GM18507 (cell line): ENCODE results near the gene WNT7B.

Experiments
- DNase-seq: peaks from one replicate; pipeline ENCODE4 v3.0.0; 2011; ENCODE audit warnings: low read depth; ENCODE audit not compliant: insufficient read length; ENCODE audit errors: extremely low spot score
- FAIRE-seq: peaks from 2 replicates; lab custom pipeline; 2011; peaks lifted over from hg19 to GRCh38; lab: Jason Lieb, UNC

Gene WNT7B

DNA sequence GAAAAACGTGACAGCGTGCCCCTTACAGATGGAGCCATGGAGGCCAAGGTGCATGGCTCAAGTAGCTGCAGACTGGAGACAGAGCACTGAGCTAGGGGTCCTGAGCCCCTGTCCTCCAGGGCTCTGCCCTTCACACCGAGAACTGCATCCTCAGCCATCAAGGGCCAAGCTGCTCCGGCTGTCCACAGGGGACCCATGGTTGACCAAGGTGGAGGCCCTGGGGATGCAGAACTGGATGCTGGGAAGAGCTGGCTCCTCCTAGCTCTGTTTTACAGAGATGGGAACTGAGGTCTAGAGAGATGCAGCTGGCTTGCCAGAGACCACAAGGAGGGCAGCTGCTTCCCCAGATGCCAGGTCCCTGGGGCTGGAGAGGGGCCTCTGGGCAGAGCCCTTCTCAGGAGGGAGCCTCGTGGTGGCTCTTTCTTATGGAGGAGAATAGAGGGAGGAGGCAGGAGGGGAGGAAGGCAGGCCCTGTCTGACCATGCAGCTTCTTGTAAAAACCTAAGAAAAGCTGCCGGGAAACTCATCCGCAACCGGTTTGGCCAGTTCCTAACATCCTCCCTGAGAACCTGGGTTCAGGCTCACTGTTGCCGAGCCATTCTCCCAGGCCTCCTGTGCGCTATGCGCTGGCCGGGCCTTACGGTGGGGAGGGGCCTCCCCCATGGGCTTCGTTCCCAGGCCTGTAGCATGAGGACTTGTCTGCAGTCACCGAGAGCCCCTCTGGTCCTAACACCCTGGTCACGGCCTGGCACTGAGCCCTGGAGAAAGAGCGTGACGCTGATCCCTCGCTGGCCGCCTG is 80.6 kb downstream of the WNT7B start:
- FAIRE-seq = no peak
- no peak for DNase-seq

- no peak for DNase-seq
- no peak for FAIRE-seq
Observed at GRCh38 chr22:45895436-45896152, 81.4 kb downstream of the WNT7B start.

DNA sequence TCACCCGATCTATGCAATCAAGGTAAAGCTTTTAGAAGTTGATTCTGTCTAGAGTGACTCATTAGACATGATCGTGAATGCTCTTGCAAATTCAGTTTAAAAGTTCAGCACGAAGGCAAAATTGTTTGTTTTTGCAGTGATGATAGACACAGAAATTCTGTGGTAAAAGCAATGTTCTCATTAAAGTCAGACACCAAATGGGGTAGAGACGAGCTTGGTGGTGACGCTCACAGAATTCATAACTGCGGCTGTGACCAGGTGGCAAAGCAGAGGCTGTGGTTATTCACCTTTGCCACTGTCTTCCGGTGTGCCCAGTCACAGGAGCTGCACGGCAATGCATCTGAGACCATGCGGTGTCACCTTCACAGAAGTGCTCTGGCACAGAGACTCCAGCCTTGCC is 83.4 kb downstream of the WNT7B start:
- no peak for DNase-seq
- no peak for FAIRE-seq

DNA sequence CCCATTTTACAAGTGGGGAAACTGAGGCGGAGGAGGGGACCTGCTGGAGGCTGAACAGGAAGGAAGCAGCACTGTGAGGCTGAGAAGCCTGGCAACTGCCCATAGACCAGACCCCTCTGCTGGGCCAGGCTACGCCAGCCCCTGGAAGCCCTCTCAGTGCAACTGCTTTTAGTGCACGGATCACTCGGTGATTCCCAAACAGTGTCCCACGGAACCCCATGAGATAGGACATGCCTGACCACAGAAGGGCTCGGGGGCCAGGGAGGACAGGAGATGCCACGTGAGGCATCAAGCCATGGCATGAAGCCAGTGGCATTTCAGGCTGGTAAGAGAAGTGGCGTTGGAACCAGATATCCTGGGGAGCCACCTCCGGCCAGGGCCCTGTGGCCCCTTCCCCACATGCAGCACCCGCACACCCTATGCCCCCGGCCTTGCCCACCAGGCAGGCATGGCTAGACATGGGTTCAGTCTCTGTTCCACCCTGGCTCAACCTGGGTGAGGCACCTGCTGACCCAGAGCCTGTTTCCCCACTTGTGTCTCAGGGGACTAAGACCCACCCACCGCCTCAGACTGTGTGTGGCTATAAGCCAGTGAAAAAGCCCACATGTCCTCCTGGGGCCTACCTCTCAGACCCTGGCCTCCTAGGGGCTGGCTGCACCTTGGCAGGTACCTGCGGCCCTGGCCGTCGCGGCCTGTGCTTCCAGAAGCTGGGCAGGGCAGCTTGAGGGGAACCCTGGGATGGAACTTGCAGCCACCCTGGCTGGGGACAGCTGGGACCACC is 84.1 kb downstream of the WNT7B start:
- DNase-seq (no peak), FAIRE-seq (no peak)

DNA sequence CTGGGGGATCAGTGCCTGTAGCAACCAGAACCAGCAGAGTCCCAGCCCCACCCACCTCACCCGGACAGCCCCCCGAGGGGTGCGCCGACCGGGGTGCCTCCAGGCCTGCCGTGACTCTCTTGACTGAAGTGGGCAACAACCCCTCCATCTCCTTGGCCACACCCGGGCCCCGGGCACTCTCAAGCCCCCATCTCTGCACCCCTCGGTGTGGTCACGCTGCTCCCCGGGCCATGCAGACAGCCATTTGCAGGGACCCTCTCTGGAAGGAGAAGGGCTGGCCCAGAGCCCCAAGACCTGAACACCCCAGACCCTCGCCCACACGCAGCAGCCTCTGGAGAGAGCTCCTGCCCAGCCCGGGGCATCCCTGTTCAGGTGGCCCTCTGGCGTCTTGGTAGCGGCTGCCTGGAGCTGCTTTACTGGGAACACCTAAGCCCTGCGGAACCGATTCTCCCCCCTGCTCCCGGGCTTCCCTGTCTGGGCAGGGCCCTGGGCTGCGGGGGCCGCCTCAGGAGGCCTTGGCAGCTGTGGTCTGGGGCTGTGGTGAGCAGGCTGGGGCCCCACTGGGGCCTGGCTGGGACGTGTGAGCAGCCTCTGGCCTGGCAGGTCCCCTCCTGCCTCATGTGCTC is 84.9 kb downstream of the WNT7B start:
- DNase-seq (no peak), FAIRE-seq (no peak)

- DNase-seq (no peak), FAIRE-seq (no peak)
Observed at GRCh38 chr22:45891471-45891995, 85.4 kb downstream of the WNT7B start.

- no peak for FAIRE-seq
- no peak for DNase-seq
Observed at GRCh38 chr22:45891021-45891421, 85.9 kb downstream of the WNT7B start.

DNA sequence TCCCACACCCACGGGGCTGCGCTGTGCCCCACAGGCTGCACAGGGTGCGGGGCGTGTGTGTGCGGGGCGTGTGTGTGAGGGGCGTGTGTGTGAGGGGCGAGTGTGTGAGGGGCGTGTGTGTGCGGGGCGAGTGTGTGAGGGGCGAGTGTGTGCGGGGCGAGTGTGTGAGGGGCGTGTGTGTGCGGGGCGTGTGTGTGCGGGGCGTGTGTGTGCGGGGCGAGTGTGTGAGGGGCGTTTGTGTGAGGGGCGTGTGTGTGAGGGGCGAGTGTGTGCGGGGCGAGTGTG is 86.7 kb downstream of the WNT7B start:
- FAIRE-seq (no peak), DNase-seq (no peak)

DNA sequence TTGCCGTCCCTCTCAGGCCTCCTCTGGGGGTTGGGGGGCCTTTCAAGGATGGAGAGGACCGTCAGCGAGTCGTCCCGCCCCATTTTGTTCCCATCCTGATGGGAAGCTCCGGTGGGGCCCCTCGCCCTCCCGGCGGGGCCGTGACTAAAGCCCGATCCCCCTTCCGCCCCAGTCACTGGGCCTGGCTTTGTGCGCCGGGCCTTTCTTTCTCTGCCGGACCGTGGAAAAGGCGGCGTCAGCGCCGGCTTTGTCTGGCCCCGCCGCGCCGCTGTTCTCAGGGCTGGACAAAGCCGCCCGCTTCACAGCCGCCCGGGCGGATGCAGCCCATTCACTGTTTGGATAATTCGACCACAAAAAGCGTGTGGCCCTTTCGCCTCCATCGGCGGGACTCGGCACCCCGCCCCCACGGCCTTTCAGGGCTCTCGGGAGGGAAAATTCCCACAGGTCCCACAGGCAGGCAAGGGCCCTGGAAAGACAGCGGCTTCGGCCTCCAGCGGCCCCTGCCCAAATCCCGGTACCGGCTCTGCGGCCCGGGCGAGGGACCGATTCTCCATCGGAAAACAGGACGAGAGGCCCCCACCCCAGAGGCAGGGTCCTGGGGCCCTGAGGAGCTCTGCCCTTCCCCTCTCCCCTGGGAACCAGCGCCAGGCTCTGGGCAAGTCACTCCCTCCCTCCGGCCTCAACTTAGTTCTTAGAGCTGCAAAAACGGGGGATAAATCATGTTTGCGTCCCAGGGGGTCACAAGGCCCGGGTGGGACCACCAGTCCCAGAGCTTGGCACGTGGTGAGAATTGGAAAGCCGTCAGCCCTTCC is 87.2 kb downstream of the WNT7B start:
- FAIRE-seq (no peak), DNase-seq (no peak)

DNA sequence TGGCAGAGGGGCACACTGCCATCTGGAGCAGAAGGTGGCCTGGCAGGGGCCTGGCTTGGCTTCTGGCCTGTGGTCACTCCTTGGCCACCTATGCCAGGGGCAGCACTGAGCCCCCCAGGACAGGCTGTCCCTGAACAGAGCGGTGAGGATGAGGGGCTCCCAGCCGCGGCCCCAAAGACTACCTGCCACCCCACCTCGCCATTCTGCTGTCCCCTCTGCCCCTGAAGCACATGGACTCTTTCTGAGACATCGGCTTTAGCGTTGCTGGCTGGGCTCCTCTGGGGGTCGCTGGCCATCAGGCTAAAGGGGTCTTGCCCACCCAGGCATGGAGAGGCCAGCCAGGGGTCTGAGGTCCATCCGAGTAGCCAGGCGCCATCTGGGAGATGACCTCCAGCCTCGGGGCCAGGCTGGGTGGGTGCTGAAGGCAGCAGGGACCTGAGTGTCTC is 87.8 kb downstream of the WNT7B start:
- DNase-seq = no peak

GRCh38 chr22:45888221-45889092 is 88.5 kb downstream of the WNT7B start:
- DNase-seq = no peak
- FAIRE-seq = no peak

More for the DNA sequence above, 87.8 kb downstream of the WNT7B start:
- FAIRE-seq = no peak

DNA sequence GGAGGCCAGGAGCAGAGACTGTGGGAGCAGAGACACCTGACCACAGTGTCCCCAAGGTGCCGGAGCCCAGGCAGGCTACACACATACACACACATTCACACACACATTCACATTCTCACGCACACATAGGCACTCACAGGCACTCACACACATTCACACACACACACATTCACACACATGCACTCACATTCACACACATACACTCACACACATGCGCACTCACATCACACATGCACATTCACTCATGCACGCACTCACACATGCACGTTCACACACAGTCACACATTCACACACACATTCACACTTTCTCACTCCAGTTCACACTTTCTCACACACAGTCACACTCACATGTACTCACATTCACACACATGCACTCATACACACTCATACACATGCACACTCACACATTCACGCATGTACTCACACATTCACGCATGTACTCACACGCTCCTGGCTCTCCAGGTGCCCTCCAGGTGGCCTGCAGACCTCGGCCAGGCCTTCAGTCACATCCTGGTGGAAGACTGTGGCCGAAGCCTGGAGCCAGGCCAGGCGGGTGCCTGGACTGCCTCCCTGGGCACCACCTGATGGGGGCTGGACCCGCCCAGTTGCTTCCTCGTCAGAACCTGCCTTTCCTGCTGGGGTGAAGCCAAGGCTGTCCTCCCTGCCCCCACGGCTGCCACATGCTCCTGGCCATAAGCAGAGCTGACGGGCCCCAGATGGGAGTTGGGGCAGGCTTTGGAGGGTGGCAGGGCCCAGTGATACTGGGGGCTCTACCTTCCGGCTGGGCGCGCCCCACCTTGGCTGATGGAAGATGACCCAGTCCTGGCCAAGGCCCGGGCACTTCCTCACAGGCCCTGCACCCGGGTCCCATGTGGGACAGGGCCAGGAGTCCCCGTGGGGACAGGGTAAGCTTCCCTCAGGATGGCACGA is 89.5 kb downstream of the WNT7B start:
- DNase-seq = no peak
- no peak for FAIRE-seq

- DNase-seq (no peak), FAIRE-seq (no peak)
Observed at GRCh38 chr22:45886540-45886939, 90.4 kb downstream of the WNT7B start.

DNA sequence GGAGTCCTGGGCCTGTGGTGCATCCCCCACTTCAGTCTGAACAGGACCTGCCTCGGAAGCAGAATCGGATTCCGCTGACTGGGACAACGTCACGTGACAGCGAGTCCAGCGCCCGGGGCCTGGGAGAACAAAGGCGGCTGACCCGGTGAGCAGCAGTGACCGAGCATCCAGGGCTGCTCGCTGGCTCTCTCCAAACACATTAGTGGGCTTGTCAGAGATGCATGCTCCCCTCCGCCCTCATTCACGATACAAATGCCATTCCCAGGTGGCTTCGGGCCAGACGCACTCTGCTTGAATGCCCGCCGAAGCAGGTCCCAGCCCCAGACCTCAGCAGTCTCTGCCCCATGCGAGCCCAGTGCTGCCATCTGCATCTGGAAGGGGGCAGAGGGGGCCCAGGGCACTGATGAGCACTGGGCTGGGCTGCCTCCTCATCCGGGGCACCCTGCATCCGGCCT is 91.0 kb downstream of the WNT7B start:
- FAIRE-seq = no peak
- no peak for DNase-seq

DNA sequence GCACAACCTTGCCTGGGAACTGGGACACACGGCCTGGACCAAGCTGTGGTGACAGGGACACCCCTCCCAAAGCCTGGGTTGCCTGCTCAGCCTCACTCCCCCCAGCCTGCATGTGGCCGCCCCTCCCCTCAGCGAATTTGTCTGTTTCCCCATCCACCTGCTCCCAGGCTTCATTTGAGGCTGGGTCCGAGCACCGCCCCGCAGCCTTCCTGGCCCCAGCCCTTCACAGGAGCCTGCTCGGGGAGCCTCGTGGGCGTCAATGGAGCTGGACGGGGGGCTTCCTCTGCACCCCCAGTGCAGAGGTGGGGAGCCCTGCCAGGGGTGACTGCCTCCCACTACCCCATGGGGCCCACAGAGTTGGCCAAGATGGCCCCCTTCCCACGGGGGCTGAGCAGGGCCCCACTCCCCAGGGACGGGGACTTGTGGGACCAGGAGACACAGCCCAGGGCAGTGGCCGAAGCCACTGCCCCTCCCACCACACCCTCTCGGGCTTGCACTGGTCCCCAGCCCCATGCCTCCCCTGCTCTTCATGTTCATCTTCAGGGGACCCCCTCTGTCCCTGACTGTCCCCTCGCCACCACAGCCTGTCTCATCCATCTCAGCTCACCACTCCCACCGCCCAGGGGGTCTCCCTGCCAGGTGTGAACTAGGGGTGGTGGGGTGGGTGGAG is 91.7 kb downstream of the WNT7B start:
- DNase-seq = no peak
- no peak for FAIRE-seq

DNA sequence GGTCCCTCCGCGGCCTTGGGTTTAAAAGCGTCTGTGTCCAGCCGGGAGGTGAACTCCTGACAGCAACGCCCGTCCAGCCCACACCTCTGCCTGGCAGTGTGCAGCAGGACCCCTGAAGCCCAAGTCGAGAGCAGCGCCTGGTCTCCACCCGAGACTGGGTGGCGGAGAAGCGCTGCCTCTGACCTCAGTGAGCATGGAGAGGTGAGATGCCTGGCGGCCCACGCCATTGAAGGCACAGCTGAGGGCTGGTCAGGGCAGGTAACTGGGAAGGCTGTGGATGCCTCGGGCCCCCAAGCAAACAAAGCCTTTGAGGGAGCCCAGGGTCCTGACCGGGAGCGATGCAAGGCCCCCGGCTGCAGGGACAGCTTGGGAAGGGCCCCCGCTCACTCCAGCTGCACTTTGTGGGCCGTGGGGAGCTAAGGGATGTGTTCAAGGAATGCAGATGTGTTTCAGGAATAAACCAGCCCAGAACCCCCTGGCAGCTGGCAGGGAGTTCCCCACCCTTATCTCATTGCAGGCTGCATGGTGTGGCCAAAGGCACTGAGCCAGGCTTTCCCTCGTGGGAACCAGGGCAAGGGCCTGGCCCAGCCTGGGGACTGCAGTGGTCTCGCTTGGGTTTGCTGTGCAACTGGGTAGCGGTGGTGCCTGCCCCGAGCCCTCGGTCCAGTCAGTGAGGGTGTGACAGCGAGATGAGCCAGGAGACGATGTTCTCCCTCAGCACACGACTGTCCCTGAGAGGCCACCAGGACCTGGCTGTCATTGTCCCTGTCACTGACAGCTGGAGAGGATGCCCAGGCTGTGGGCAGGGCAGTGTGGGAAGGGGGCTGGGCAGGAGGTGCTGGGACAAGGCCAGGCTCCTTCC is 92.5 kb downstream of the WNT7B start:
- DNase-seq (no peak), FAIRE-seq (no peak)
